Right lobe of liver (tissue), 4 donors: ENCODE measurements around the gene CWF19L2.

ENCODE experiments used
- CTCF ChIP-seq, 4 donors: fragments of 200-600 bp in 3 of 4; fragments of 450-650 bp in 1 of 4; IDR thresholded peaks; one replicate each; pipeline versions ENCODE4 v1.5.1 to v1.8.0; 2016 to 2022; ENCODE audit warnings: antibody characterized with exemption in 4 of 4, mild to moderate bottlenecking in 2 of 4
- POLR2A ChIP-seq: fragments of 450-650 bp; IDR thresholded peaks from one replicate; pipeline ENCODE4 v1.6.1; 2017; ENCODE audit warnings: antibody characterized with exemption, mild to moderate bottlenecking
- donor health status: DM: no; HTN: no; CAD: no.
- donor health status: DM: no; HTN: no; CAD: no.
- donor health status: DM: no; HTN: yes; CAD: no.

DNA sequence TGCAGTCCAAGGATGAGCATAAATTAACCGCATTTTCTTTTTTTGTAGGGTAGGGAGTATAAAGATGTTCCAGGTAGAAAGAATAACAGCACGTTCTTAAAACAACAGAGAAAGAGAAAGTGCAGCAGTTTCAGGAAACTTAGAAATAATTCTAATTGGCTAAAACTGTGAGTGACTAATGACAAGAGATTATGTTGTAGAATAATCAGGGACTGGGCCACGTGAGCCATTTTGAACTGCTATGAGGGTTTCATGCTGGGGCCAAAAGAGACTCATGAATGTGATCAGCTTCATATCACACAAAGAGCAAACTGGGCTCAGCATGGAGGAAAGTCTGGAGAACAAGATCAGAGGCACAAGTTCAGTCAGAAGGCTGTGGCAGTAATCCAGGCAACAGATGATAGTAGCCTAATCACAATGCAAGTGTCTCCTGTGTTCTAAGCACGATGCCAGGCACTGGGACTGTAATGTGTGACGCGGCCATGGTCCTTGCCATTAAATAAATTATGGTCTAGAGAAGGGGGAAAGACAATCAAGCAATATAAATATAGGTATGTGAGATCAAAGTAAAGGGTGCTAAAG is 17.9 kb downstream of the CWF19L2 start:
- TF ChIP-seq CTCF (IDR thresholded peaks at IDR 0.05) (no peak), POLR2A (no peak)
